Stimulated activated CD4-positive, alpha-beta T cell treated with anti-CD3 and anti-CD28 coated beads, Interleukin-1b, Interleukin-23, amount 100 ng/mL, for 1 hour (primary cell): Measurements from ENCODE around the gene DCAF6.

Source experiments
- DNase-seq, 2 donors: peaks; one replicate each; pipeline ENCODE4 v3.0.0-alpha.2; 2020; ENCODE audit warnings: low read depth in 2 of 2

DCAF6 gene

GRCh38 chr1:168104535-168104934, 168.1 kb downstream of the DCAF6 start:
- no peak for DNase-seq

DNA sequence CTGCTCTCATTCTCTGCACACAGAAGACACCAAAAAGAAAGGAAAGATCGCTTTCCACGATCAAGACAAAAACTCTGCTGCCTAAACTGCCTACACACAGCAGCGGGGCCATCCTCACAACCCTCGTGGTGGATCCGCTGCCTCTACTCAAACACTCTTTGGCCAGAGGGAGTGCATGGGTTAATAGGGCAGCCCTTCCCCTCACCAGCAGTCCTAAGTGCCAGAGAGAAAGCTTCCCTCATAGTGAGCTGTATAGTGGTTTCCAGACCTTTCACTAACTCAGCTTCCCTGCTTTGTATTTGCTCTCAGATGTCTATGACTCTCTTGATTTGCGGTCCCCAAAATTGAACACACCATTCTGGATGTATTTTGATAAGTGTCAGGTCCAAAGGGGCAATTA, 169.4 kb downstream of the DCAF6 start:
- DNase-seq: no peak

GRCh38 chr1:168106274-168106673, 169.8 kb downstream of the DCAF6 start:
- DNase-seq: no peak

- no peak for DNase-seq
Measured at GRCh38 chr1:168110896-168111545, 174.5 kb downstream of the DCAF6 start.

DNA sequence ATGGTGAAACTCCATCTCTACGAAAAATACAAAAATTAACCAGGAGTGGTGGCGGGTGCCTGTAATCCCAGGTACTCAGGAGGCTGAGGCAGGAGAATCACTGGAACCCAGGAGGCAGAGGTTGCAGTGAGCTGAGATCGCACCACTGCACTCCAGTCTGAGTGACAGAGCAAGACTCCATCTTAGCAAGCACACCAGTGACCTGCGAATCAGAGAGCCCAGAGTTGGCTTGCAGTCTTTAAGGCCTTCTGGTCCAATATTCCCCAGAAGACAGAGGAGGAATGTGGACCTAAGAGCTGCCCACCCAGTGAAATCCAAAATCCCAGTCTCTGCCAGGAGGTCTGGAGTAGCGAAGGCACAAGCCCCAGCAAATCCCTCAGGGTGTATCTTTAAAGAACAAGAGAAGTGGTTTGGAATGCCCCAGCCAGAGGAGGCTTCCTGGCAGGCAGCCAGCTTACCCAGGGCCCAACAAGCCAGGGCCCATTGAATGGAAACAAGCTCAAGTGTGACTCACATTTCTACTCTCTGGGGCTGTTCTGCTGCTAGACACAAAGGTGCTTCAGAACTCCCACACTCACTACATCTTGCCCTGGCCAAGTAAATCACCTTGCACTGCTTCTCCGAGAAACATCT, 176.3 kb downstream of the DCAF6 start:
- no peak for DNase-seq

DNA sequence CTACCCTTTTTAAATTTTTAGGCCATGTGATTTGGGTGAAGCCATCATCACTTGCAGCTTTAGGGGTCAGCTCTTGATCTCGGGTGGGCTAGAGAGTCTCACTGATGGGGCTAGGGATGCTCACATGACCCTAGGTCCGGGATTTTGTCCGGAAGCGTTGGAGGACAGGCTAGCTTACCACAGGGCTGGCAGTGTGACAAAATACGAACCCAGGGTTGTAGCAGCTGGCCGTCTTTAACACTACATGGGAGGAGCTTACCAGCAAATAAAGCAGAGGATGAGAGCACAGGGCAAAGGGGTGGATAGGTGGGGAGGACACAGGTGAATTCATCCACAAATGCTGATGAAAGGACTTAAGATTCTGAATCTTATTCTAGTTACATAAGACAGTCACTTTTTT, 178.4 kb downstream of the DCAF6 start:
- no peak for DNase-seq

GRCh38 chr1:168116327-168116799, 179.9 kb downstream of the DCAF6 start:
- DNase-seq: no peak

- no peak for DNase-seq
Measured at GRCh38 chr1:168119750-168120149, 183.3 kb downstream of the DCAF6 start.

DNA sequence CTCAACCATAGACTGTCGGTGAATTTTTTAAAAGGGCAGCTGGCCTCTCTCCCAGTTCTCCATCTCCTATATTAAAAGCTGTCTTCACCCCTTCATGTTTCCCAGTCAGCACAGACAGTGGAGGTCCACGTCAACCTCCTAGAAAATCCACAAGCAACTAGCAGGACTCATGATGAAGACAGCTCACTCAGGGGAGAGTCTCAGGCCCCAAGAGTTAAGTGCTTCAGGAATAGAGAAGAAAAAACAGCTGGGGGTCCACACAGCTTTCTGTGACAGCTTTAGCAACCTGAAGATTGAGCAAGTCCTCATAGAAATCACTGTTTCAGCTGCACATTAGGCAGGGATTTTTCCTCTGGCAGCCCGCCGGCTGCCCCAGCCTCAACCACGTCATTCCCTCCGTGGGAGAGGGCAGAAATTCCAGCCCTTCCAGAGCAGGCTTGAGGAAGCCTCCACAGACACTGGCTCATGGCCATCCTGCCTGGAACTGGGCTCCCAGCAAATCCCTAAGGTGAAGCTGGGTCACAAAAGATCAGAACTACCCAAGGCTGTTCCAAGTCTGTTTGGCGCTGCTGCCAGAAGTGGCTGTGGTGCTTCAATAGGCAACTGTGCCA, 185.0 kb downstream of the DCAF6 start:
- DNase-seq: no peak

- DNase-seq: no peak
Measured at GRCh38 chr1:168125051-168125450, 188.6 kb downstream of the DCAF6 start.
